ENCODE data around the gene RNF152.

RNF152 gene

GRCh38 chr18:61820882-61821281 lies 71.9 kb downstream of the RNF152 start:
- no peak for DNase-seq (ENCODE audit: low read depth)
- TF ChIP-seq, protein P1, sequence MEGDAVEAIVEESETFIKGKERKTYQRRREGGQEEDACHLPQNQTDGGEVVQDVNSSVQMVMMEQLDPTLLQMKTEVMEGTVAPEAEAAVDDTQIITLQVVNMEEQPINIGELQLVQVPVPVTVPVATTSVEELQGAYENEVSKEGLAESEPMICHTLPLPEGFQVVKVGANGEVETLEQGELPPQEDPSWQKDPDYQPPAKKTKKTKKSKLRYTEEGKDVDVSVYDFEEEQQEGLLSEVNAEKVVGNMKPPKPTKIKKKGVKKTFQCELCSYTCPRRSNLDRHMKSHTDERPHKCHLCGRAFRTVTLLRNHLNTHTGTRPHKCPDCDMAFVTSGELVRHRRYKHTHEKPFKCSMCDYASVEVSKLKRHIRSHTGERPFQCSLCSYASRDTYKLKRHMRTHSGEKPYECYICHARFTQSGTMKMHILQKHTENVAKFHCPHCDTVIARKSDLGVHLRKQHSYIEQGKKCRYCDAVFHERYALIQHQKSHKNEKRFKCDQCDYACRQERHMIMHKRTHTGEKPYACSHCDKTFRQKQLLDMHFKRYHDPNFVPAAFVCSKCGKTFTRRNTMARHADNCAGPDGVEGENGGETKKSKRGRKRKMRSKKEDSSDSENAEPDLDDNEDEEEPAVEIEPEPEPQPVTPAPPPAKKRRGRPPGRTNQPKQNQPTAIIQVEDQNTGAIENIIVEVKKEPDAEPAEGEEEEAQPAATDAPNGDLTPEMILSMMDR (IDR thresholded peaks at IDR 0.05; ENCODE audit: control insufficient read depth, insufficient read depth, low read depth, low read length, missing control alignments), result no peak
- no peak overlapping the region for H3K4me3 ChIP-seq (ENCODE audit: control insufficient read depth, low read depth, low read length)

- no peak overlapping the region for H3K4me3 ChIP-seq (ENCODE audit: control insufficient read depth, low read depth, low read length)
- peak; percentile 13 for DNase-seq (ENCODE audit: low read depth)
- TF ChIP-seq, protein P1 (IDR thresholded peaks at IDR 0.05; ENCODE audit: control insufficient read depth, insufficient read depth, low read depth, low read length, missing control alignments), result no peak
Observed at GRCh38 chr18:61817086-61817485, 75.7 kb downstream of the RNF152 start.

- no peak overlapping the region for H3K4me3 ChIP-seq (ENCODE audit: control insufficient read depth, low read depth, low read length)
- no peak for DNase-seq (ENCODE audit: low read depth)
- TF ChIP-seq, protein P1 (IDR thresholded peaks at IDR 0.05; ENCODE audit: control insufficient read depth, insufficient read depth, low read depth, low read length, missing control alignments), result no peak
Observed at GRCh38 chr18:61815885-61816470, 76.8 kb downstream of the RNF152 start.

DNA sequence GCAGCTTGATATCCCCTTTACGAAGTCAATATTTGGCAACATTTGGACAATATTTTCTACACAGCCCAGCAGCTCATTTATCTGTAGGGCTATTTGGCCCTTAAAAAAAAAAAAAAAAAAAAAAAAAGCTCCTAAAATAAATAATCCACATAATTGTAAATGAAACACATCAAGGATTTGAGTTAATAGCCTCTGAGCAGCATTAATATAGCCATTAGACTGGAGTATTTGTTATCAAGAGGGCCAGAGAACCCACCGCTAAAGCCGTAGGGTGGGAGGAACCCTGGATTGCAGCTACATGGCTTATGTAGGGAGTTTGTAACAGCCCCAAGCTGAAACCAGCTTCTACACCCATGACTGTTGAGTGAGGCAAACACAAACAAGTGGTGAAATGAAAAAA lies 84.5 kb downstream of the RNF152 start:
- DNase-seq (ENCODE audit: low read depth), result no peak
- no peak overlapping the region for H3K4me3 ChIP-seq (ENCODE audit: control insufficient read depth, low read depth, low read length)
- TF ChIP-seq, protein P1 (IDR thresholded peaks at IDR 0.05; ENCODE audit: control insufficient read depth, insufficient read depth, low read depth, low read length, missing control alignments), result no peak

GRCh38 chr18:61803393-61803792 lies 89.4 kb downstream of the RNF152 start:
- H3K4me3 ChIP-seq (ENCODE audit: control insufficient read depth, low read depth, low read length), result no peak overlapping the region
- TF ChIP-seq, protein P1 (IDR thresholded peaks at IDR 0.05; ENCODE audit: control insufficient read depth, insufficient read depth, low read depth, low read length, missing control alignments), result no peak

DNA sequence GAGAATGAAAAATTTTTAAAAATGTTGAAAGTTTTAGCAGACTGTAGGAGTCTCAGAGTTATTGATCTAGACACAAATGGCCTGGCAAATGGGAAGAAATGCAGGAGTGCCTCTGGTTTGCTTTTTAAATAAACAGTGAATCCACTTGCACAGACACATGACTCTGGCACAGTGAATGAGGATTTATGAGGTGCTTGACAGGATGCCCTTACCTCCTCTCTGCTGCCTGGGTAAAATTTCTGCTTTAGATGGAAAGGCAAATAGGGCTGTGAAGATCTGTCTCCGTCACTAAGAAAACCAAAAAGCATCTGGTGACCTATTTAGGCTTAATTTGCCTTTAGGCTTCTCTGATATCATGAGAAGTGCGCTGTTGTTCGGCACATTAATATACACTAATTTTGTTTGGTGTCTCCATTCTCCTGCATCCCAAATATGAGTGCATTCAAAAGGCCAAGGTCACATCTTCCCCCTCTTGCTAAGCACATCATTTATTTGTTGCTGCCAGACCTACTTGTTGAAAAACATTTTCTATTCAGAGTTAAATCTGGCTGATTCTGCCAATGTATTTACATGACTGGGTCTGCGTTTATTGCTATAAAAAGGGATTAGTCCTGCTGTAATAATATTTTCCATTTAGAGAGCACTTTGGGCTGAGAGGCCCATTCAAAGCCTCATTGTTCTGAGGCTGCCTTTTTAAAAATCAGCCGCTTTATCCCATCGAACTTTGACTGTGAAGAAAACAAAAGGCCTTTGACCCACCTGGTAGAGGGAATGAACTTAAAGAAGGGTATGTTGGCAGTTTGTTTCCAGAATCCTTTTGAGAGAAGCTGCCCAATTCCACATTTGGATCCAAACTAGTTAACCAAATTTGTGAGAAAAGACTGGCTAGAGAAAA lies 94.9 kb downstream of the RNF152 start:
- TF ChIP-seq, protein P1 (IDR thresholded peaks at IDR 0.05; ENCODE audit: control insufficient read depth, insufficient read depth, low read depth, low read length, missing control alignments), result no peak
- H3K4me3 ChIP-seq (ENCODE audit: control insufficient read depth, low read depth, low read length), result no peak overlapping the region
- DNase-seq (ENCODE audit: low read depth), result no peak

More at GRCh38 chr18:61803393-61803792, 89.4 kb downstream of the RNF152 start:
- DNase-seq (ENCODE audit: low read depth), result no peak

Measured in AG09309 (cell line).